ENCODE results near the gene IFNA16.

- TF ChIP-seq, protein P1, sequence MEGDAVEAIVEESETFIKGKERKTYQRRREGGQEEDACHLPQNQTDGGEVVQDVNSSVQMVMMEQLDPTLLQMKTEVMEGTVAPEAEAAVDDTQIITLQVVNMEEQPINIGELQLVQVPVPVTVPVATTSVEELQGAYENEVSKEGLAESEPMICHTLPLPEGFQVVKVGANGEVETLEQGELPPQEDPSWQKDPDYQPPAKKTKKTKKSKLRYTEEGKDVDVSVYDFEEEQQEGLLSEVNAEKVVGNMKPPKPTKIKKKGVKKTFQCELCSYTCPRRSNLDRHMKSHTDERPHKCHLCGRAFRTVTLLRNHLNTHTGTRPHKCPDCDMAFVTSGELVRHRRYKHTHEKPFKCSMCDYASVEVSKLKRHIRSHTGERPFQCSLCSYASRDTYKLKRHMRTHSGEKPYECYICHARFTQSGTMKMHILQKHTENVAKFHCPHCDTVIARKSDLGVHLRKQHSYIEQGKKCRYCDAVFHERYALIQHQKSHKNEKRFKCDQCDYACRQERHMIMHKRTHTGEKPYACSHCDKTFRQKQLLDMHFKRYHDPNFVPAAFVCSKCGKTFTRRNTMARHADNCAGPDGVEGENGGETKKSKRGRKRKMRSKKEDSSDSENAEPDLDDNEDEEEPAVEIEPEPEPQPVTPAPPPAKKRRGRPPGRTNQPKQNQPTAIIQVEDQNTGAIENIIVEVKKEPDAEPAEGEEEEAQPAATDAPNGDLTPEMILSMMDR (IDR thresholded peaks at IDR 0.05; ENCODE audit: poor library complexity), result no peak
- no peak for TF ChIP-seq EZH2 (IDR thresholded peaks at IDR 0.05; ENCODE audit: borderline replicate concordance)
Observed at GRCh38 chr9:21234153-21234687, 17.1 kb upstream of the IFNA16 start.
